Liver (tissue), 9 donors: Measurements from ENCODE around the gene TMEM167A. TPM values are rescaled to one million over a fixed set of nuclear protein-coding genes. Genes with fewer than 3 reads are reported as not detected.

Experiments used
- DNase-seq: peaks from one replicate; pipeline ENCODE4 v3.0.0-alpha.2; 2017; ENCODE audit warnings: low spot score
- H3K27ac ChIP-seq, 2 donors: one replicate each; pipeline ENCODE4 v1.7.0; 2013; ENCODE audit warnings: inconsistent platforms in 2 of 2, low read length in 2 of 2, control low read depth in 1 of 2, low read depth in 1 of 2, mild to moderate bottlenecking in 1 of 2
- H3K27me3 ChIP-seq, 4 donors: one replicate each; pipeline versions ENCODE4 v1.6.1 to v1.7.0; 2013; ENCODE audit warnings: low read length in 3 of 4, inconsistent platforms in 1 of 4, mild to moderate bottlenecking in 1 of 4, moderate library complexity in 1 of 4; ENCODE audit not compliant: control insufficient read depth in 4 of 4, insufficient read depth in 4 of 4
- H3K36me3 ChIP-seq, 4 donors: one replicate each; pipeline versions ENCODE4 v1.6.1 to v1.7.0; 2013; ENCODE audit warnings: low read length in 3 of 4, mild to moderate bottlenecking in 3 of 4, low read depth in 1 of 4, moderate library complexity in 1 of 4; ENCODE audit not compliant: control insufficient read depth in 4 of 4, insufficient read depth in 3 of 4
- H3K4me1 ChIP-seq, 4 donors: one replicate each; pipeline versions ENCODE4 v1.6.1 to v1.7.0; 2013; ENCODE audit warnings: low read length in 3 of 4, mild to moderate bottlenecking in 3 of 4, moderate library complexity in 1 of 4; ENCODE audit not compliant: control insufficient read depth in 4 of 4, insufficient read depth in 4 of 4
- H3K4me3 ChIP-seq, 3 donors: one replicate each; pipeline versions ENCODE4 v1.6.1 to v1.7.0; 2013; ENCODE audit warnings: low read length in 3 of 3, control low read depth in 1 of 3, low read depth in 1 of 3, mild to moderate bottlenecking in 1 of 3
- H3K9ac ChIP-seq, 2 donors: one replicate each; pipeline ENCODE4 v1.7.0; 2013; ENCODE audit warnings: low read length in 2 of 2, mild to moderate bottlenecking in 2 of 2, moderate library complexity in 2 of 2, control low read depth in 1 of 2, low read depth in 1 of 2
- H3K9me3 ChIP-seq, 4 donors: one replicate each; pipeline versions ENCODE4 v1.6.1 to v1.7.0; 2013; ENCODE audit warnings: low read length in 3 of 4; ENCODE audit not compliant: control insufficient read depth in 4 of 4
- ATF3 ChIP-seq: IDR thresholded peaks from 2 replicates; pipeline ENCODE4 v1.6.1; 2016; ENCODE audit warnings: antibody characterized with exemption
- CTCF ChIP-seq: fragments of 150-350 bp; IDR thresholded peaks from 2 replicates; pipeline ENCODE4 v1.5.1; 2017; ENCODE audit warnings: improper control_type of control experiment, low read depth, low read length; ENCODE audit not compliant: missing input control
- EGR1 ChIP-seq, 2 donors: IDR thresholded peaks; 2 replicates each; pipeline ENCODE4 v1.6.1; 2016 to 2018; ENCODE audit warnings: antibody characterized with exemption in 2 of 2, low read depth in 2 of 2
- FOXA1 ChIP-seq: IDR thresholded peaks from 2 replicates; pipeline ENCODE4 v1.6.1; 2016; ENCODE audit warnings: antibody characterized with exemption
- FOXA2 ChIP-seq: IDR thresholded peaks from 2 replicates; pipeline ENCODE4 v1.6.1; 2016; ENCODE audit warnings: antibody characterized with exemption
- GABPA ChIP-seq, 2 donors: IDR thresholded peaks in 1 of 2; conservative IDR thresholded peaks in 1 of 2; 2 replicates each; pipeline ENCODE4 v1.6.1; 2016; ENCODE audit warnings: antibody characterized with exemption in 2 of 2, mild to moderate bottlenecking in 1 of 2, moderate library complexity in 1 of 2
- HNF4A ChIP-seq, 2 donors: conservative IDR thresholded peaks; 2 replicates each; pipeline ENCODE4 v1.6.1; 2016; ENCODE audit warnings: antibody characterized with exemption in 2 of 2, mild to moderate bottlenecking in 2 of 2
- HNF4G ChIP-seq: IDR thresholded peaks from 2 replicates; pipeline ENCODE4 v1.6.1; 2016; ENCODE audit warnings: antibody characterized with exemption
- MAX ChIP-seq: IDR thresholded peaks from 2 replicates; pipeline ENCODE4 v1.6.1; 2016; ENCODE audit warnings: antibody characterized with exemption
- NR2F2 ChIP-seq: IDR thresholded peaks from 2 replicates; pipeline ENCODE4 v1.6.1; 2016; ENCODE audit warnings: antibody characterized with exemption
- REST ChIP-seq: IDR thresholded peaks from 2 replicates; pipeline ENCODE4 v1.6.1; 2016; ENCODE audit warnings: antibody characterized with exemption, mild to moderate bottlenecking
- SP1 ChIP-seq: IDR thresholded peaks from 2 replicates; pipeline ENCODE4 v1.6.1; 2018; ENCODE audit warnings: antibody characterized with exemption, mild to moderate bottlenecking
- TAF1 ChIP-seq: conservative IDR thresholded peaks from 2 replicates; pipeline ENCODE4 v1.6.1; 2016; ENCODE audit warnings: antibody characterized with exemption, mild to moderate bottlenecking
- YY1 ChIP-seq: IDR thresholded peaks from 2 replicates; pipeline ENCODE4 v1.6.1; 2016; ENCODE audit warnings: antibody characterized with exemption, mild to moderate bottlenecking
- ZBTB33 ChIP-seq: IDR thresholded peaks from 2 replicates; pipeline ENCODE4 v1.6.1; 2016; ENCODE audit warnings: antibody characterized with exemption
- WGBS: extraction: QIAGEN DNeasy Blood & Tissue Kit; methylation state at CpG from one replicate; pipeline ENCODE4 v1.1.7; 2013; 5-methylcytosine and 5-hydroxymethylcytosine counted together
- polyA plus RNA-seq, 2 donors: library from polyadenylated mRNA; stranded (reverse) in 1 of 2; unstranded in 1 of 2; fragments of 200-250 nt in 1 of 2; fragments of >200 nt in 1 of 2; fragmentation: Nextera tagmentation in 1 of 2; extraction: Ambion mirVana in 1 of 2; gene quantifications; one replicate each; pipeline versions ENCODE4 v1.2.1 to v1.2.3, GENCODE V29; 2013 to 2015
- total RNA-seq, 2 donors: library from RNA; depleted of rRNA; stranded (reverse); fragments of >200 nt; gene quantifications; one replicate each; pipeline ENCODE4 v1.2.3, GENCODE V29; 2014
- donor health status: healthy.
- donor health status: healthy.
- donor health status: healthy.
- donor health status: healthy.
- donor health status: healthy.

The TMEM167A gene
- total and polyA plus RNA-seq, 4 donors, result 27.0 to 55.2 (median 37.1) TPM

GRCh38 chr5:83102364-83102980 lies 25.3 kb upstream of the TMEM167A start:
- no peaks in the 10 kb centered on the region for H3K27me3 ChIP-seq
- H3K36me3 ChIP-seq, result no peaks in the 10 kb centered on the region
- H3K4me1 ChIP-seq, result peaks cover 0 to 2% (median 0%) of the 10 kb centered on the region in 4 donors

GRCh38 chr5:83101514-83101913 lies 24.3 kb upstream of the TMEM167A start:
- 93% methylated on average over 1 of the region's 1 CpG for WGBS

More at GRCh38 chr5:83102364-83102980, 25.3 kb upstream of the TMEM167A start:
- Histone ChIP-seq H3K4me3 (no peak overlapping the region), H3K27ac (no peak overlapping the region), H3K9ac (no peak overlapping the region), H3K9me3 (no peaks in the 10 kb centered on the region)
- DNase-seq, result no peak
- TF ChIP-seq YY1 (no peak), TAF1 (no peak), SP1 (no peak), FOXA1 (no peak), ATF3 (no peak), GABPA (IDR thresholded peaks at IDR 0.05 in 1 of 2, conservative IDR thresholded peaks at IDR 0.05 in 1 of 2) (no peak), ZBTB33 (no peak), MAX (no peak), HNF4A (conservative IDR thresholded peaks at IDR 0.05) (no peak)

More at GRCh38 chr5:83101514-83101913, 24.3 kb upstream of the TMEM167A start:
- no peak for DNase-seq
- no peak overlapping the region for H3K27ac ChIP-seq
- no peak overlapping the region for H3K4me3 ChIP-seq
- H3K4me1 ChIP-seq, result peaks cover 0 to 2% (median 0%) of the 10 kb centered on the region in 4 donors
- H3K27me3 ChIP-seq, result no peaks in the 10 kb centered on the region
- no peak for TF ChIP-seq CTCF
- no peak for TF ChIP-seq ZBTB33
- no peak for TF ChIP-seq SP1
- no peak for TF ChIP-seq NR2F2
- TF ChIP-seq HNF4A (conservative IDR thresholded peaks at IDR 0.05), result no peak
- no peak for TF ChIP-seq HNF4G
- no peak for TF ChIP-seq FOXA2
- no peak for TF ChIP-seq MAX
- TF ChIP-seq REST, result no peak
- no peak for TF ChIP-seq EGR1 (IDR thresholded peaks at IDR 0.05; ENCODE audit: low read depth in 2 of 2)
- TF ChIP-seq YY1, result no peak
- no peak for TF ChIP-seq GABPA (IDR thresholded peaks at IDR 0.05 in 1 of 2, conservative IDR thresholded peaks at IDR 0.05 in 1 of 2)
- H3K9me3 ChIP-seq, result no peaks in the 10 kb centered on the region
- H3K36me3 ChIP-seq, result no peaks in the 10 kb centered on the region
- no peak overlapping the region for H3K9ac ChIP-seq
